Thyroid gland (tissue), 4 donors: ENCODE results near the gene KCTD18.

Experiments
- POLR2A ChIP-seq, 2 donors: fragments of 450-650 bp; IDR thresholded peaks; one replicate each; pipeline ENCODE4 v1.6.1; 2017; ENCODE audit warnings: antibody characterized with exemption in 2 of 2, mild to moderate bottlenecking in 2 of 2, moderate library complexity in 1 of 2
- TF ChIP-seq, protein P1 (sequence below), 6 experiments: fragments of 200-600 bp in 3 of 6; fragments of 450-650 bp in 3 of 6; sonication (generic) in 3 of 6; IDR thresholded peaks; one replicate each; pipeline ENCODE4 v1.5.1; 2016 to 2019; ENCODE audit warnings: antibody characterized with exemption in 6 of 6, mild to moderate bottlenecking in 2 of 6, inconsistent platforms in 1 of 6, moderate library complexity in 1 of 6

DNA sequence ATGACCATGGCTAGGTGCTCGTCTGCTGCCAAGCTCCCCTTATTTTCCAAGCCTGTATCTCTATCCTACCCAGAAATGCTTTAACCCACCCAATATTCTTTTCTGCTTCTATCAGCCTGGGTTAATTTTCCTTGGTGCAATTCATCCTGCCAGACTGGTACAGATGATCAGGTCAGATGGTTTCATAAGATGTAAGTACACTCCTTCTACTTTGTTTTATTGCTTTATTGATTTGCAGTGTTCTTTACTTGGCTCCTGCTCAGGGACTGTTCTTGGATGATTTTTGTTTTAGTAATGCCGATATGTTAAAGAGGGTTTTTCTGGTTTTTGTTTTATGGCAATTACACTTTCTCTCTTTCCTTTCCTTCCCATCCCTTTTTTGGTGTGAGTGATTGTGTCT lies 13.7 kb upstream of the KCTD18 start:
- TF ChIP-seq, protein P1, sequence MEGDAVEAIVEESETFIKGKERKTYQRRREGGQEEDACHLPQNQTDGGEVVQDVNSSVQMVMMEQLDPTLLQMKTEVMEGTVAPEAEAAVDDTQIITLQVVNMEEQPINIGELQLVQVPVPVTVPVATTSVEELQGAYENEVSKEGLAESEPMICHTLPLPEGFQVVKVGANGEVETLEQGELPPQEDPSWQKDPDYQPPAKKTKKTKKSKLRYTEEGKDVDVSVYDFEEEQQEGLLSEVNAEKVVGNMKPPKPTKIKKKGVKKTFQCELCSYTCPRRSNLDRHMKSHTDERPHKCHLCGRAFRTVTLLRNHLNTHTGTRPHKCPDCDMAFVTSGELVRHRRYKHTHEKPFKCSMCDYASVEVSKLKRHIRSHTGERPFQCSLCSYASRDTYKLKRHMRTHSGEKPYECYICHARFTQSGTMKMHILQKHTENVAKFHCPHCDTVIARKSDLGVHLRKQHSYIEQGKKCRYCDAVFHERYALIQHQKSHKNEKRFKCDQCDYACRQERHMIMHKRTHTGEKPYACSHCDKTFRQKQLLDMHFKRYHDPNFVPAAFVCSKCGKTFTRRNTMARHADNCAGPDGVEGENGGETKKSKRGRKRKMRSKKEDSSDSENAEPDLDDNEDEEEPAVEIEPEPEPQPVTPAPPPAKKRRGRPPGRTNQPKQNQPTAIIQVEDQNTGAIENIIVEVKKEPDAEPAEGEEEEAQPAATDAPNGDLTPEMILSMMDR (IDR thresholded peaks at IDR 0.05) = no peak
- TF ChIP-seq POLR2A (IDR thresholded peaks at IDR 0.05) = no peak
